GM19468 (cell line): Measurements from ENCODE around the gene PPM1L.

Experiments used
- ATAC-seq: cut with Tn5 transposase; IDR thresholded peaks from one replicate; pipeline ENCODE4 v1.9.1; 2021; ENCODE audit warnings: mild to moderate bottlenecking, moderate library complexity, moderate number of reproducible peaks; ENCODE audit not compliant: unreplicated experiment; ENCODE audit errors: extremely low read depth

The PPM1L gene

DNA sequence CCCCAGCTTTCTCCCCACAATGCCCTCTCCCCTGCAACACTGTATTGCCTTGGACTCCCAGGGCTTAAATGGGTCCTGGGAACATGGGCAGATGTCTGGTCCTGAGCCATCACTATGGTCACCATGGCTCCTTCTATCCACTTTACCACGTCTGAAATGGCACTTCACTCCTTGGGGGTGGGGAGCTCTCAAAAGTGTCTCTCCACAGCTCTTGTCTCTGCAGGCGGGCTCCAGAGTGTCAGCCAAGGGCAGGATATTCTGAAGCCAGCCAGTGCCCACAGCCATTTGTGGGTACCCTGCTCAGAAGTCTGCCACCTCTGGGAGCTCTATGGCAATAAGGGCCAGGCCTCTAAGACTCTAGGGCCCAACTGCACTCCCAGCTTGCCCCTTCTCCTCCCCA is 163.9 kb downstream of the PPM1L start:
- ATAC-seq: no peak

DNA sequence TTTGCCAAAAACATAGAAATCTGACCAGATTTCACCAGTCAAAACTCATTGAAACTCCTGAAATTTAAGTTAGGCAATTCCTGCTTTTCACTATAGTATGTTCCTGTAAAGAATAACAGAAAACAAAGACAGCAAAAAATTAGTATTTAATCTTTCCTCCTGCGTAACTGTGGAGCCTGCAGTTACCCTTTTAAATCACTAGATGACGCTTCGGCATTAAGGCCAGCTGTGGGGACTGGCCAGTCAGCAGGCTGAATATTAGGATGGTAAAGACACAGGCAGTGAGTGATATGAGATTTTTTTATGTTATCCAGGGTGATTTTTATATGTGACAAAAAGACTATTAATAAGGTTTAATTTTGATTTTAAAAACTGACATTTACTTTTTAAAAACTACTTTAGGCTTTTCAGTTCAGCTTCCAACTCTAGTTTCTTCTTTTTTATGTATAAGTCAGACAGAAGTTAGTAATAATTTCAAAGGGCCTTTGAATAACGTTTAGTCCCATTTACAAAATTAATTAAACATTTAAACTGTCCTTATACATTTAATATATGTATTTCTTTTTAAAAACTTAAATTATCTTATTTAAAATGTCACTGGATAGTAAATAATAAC is 165.1 kb downstream of the PPM1L start:
- ATAC-seq: no peak

DNA sequence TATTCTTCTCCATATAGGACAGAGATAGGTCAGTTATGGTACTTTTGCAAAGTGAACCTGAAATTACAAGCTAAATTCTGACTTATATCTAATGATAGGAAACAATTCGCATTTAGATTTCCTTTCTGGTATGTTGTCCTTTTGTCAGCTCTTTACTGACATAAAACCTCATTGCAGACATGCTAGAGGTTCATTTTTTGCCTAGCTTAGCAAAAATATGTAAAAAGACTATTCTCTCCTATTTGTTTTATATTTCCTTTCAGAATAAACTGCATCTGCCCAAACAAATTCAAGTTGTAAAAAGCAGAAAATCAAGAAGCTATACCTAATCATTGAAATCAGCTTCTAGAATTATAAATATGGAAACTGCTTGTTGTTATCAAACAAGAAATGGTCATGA is 168.7 kb downstream of the PPM1L start:
- no peak for ATAC-seq

DNA sequence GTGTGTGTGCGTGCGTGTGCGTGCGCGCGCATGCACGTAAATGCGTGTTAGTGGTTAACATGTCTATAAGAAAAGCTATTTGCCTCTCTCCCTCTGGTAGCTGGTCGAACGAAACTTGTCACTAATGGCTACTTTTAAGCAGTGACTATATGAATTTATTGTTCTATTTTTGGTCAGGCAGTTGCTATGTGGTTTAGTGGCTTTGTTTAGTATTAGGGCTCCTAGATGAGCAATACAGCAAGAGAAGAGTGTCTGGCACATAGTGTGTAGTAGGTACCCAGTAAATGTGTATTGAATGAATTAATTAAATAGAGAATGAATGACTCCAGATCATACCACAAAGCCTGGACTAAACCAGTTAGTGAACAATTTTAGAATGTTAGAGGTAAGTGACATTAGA is 171.6 kb downstream of the PPM1L start:
- no peak for ATAC-seq

DNA sequence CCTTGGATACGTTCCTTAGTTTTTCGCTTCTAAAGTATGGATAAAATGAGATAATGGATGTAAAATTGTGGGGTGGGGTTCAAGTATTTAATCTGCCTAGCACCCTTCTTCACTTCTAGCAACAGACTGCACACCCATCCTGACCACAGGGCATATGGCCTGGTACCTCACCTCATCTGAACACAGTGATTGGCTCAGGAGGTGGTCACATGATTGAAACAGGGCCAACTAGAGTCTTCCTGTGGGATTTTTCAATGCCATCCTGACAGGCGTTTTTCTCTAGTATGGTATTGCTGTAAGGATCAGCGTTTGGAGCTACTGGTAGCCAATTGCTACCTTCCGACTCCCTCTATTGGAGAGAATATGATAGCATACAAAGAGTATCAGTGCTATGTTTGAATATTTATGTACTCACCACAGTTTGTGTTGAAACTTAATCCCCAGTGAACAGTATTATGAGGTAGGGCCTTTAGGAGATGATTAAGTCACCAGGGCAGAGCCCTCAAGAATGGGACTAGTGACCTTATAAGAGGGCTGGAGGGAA is 172.2 kb downstream of the PPM1L start:
- no peak for ATAC-seq

DNA sequence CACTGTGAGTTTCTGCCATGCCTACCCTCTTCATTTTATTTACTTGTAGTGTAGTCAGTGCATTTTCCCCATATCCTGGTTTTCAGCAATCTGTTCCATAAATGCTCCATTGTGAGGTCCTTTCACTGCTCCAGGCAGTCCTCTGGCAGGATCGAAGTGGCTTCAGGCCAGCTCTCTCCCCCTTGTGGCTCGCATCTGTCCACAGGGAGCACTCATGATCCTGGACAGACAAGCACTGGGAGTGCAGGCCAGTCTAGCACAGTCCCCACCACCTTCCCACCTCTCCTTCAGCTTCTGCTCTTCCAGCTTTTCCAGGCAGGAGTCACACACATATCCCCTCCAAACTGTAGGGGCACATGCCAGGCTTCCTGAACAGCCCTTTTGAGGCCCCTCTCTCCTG is 173.6 kb downstream of the PPM1L start:
- ATAC-seq: no peak

DNA sequence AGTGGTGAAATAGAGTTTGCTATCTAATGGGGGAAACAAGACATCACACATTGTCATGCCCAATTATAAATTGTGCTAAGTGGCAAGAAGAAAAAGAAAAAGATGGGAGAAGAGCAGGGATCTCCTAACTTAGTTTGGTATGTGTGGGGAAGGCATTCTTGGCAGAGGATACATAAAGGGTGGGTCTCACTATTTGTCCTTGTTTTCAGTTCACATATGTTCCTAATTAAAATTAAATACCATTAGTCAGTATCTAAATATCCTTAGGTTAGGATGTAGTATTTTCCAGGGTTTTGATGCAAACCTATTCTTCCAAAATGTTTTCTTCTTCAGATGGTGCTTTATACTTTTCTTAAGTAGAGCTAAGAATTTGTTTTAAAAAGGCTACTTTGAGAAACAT is 175.4 kb downstream of the PPM1L start:
- no peak for ATAC-seq

DNA sequence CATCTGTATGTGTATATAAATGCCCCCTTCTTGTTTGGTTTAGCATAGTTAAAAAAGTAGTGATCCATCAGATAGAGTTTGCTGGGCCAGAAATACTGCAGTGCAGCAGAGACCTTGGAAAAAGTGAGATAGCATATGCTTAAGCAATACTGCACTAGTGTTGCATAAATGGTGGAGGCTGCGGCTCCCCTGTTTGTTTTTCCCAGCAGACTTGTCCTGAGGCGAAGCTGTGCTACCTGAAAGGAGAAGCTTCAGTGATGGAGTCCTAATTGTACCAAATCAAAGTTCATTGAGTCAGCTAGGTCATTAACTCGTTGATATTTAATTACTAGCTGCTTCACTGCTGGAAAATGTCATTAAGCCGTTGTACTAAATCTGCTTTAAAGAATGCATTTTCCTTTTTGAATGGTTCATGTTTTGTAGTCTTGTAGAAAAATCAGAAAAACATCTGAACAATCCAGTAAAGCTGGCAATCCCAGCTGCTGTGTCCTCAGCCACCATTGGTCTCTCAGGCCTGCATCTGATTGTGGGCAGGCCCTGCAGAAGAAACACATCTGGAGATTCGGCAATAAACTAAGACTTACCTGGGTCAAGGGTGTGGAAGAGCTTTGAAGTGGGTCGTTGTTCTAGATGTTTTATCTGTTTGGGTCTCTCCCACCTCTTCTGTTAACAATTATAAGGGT is 179.5 kb downstream of the PPM1L start:
- no peak for ATAC-seq

DNA sequence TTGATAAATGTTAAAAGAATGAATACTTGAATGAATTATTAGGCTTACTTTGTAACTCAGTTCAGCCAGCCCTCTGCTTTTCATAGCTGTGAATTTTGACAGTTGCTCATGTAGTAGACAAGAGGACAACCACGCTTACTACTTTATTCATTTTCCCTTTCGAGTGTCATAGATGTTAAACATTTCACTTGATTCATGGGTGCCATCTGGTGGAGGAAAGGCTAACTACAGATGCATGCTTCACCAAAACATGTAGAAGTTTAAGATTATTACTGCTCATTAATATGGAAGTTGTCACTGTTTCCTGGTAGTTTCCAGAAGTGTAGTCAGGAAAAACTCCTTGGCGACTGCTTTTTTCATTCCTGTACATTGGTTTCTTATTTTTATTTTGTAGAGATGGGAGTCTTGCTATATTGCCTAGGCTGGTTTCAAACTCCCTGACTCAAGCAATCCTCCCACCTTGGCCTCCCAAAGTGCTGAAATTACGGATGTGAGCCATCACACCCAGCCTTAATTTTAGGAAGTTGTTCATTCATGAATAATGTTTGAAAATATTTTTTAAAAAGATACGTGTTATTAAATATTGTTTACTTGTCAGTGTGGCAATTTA is 186.0 kb downstream of the PPM1L start:
- ATAC-seq: peak; percentile 83

DNA sequence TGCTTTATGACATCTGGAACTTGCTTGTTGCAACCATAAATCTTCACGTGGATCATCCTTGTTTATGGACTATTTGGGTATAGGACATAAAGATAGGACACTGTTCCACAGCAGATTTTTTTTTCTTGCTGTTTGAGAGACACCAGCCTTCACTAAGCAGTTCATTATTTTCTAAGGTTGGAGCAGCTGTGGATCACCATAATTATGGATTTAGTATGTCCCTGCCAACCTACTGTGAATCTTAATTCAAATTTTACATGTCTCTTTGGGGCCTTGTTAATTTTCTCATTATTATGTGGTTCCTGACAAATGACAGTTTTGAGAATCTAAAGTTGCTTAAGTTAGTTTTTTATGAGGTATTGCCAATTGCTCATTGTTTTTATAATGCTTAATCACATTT is 188.0 kb downstream of the PPM1L start:
- ATAC-seq: no peak

DNA sequence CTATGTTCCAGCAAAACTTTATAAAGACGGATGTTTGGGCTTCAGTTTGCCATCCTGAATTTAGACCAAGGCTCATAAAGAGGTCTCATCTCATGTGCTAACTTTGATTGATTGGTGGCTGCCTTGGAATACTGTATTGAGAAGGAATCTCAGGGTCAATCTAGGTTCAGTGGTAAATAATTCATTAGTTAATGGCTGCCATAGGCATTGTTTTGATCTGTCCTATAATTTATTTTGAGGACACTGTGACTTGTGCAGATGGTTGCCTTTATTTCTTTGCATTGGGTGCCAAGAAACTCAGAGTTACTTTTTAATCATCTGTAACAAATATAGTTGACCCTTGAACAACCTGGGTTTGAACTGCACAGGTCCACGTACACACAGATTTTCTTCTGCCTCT is 189.3 kb downstream of the PPM1L start:
- no peak for ATAC-seq

DNA sequence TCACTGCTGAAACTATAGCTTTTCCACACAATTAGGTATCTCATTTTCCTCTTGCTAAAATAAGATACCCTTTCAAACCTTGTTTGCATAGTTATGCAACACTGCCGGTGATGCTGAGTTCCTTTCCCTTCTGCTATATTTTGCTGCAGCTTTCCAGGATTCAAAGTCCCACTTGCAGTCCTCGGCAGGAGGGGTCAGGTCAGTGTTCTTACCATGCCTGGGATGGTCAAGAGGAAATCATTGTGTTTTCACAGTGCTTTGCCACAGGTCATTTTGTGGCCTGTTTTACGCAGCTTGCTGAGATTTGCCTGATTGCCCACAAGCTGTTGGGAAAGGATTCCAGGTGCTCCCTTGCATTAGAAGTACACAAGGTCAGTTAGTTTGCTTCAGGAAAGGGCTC is 192.2 kb downstream of the PPM1L start:
- no peak for ATAC-seq

DNA sequence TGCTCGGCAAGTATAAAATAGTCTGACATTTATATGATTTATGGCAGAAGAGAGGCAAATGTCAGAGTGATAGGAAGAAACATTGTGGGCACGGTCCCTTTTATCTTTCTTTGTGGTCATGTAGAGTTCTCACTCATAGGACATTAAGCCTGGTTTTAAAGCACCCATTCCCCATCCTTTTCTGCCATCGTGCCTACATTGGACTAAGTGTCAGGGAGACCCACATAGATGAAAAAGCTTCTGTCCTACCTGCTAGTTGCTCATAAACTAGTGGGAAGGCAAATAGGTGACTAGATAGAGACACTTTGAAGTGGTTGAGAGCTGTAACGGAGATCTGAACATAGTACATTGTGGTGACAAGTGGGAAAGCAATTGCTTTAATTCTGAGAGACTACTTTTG is 193.4 kb downstream of the PPM1L start:
- ATAC-seq: no peak

DNA sequence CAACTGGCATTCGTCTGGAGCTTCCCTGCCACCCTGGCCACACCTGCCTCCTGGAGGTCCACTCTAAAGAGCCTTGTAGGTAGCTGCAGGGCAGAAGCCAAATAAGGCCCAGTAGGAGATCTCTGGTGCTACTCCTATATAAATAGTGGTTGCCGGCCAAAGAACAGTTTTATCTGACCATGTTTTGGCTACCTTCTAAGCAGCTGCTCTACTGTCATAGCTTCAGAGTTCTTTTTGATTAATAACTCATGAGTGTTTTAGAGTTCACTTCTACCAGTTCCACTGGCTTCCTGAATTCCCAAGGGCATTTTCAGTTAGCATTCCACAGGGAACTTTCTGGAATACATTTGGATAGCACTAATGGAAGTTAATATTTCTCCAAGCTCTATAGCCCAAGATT is 194.5 kb downstream of the PPM1L start:
- no peak for ATAC-seq

DNA sequence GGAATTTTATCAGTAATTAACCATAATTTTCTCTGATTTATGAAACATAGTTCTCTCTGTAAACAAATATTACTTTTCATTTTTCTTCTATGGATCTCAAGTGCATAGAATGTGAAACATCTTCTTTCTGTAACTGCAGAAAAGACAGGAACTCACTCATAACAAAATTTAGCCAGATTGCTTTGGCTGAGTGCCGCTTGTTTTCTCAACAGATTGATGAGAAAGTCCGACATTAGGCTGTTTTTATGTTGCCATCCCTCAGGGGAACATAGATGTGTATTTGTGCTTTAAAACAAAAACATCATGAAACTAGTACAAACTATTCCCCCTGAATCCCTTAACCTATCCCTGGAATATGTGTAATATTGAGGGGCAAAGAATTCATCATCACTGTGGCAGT is 194.9 kb downstream of the PPM1L start:
- ATAC-seq: no peak

DNA sequence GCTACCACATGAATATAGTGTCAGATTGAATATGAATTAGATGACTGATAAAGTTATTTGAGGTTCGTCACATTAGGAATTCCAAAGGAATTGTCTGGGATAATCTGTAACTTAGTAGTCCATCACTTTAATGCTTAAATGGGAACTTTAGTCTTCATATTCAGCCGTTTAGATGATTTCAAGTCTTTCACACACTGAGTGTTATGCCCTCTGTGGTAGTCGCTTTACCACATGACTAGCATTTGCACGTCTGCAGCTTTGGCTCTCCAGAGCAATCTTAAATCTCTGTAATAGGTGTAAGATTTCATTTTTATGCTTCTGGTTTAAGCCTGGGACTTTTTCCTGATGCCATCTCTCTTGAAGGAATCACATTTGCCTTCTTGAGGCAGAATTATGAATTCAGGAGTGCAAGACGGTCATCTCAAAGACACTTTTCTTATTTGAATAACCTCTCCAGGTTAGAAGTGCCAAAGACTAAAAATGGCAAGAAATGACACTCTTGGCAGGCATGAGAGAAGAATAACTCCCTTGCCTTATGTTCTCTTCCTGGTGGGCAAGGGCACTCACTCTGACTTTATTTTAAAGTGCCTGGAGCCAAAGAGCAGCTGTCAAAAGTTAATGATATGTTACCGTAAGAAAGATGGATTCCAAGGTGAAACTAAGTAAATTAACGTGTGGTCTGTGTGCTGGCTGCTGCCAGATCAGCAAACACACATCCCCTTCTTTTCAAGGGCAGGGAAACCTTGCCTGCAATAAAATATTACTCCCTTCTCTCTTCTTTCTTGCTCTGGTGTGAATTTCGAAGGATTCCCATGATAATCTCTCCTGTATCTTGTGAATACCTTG is 195.8 kb downstream of the PPM1L start:
- ATAC-seq: no peak

DNA sequence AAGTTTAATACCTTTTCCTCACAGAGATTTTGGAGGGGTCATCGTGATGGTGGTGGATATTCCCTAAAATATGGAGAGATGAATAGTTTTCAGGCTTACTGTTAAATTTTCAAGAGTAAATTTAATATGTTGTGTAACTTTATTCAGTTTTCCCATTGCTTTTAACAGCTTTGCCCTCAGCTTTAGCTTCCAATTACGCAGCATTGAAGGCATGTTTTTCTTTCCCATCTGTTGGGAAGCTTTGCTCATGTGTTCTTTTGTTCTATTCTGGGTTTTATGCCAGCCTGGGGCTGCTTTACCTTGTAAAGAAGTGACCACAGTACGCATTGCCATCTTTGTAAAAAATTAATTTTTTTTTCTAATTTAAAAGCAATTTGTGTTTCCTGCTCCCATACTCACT is 197.7 kb downstream of the PPM1L start:
- ATAC-seq: no peak

DNA sequence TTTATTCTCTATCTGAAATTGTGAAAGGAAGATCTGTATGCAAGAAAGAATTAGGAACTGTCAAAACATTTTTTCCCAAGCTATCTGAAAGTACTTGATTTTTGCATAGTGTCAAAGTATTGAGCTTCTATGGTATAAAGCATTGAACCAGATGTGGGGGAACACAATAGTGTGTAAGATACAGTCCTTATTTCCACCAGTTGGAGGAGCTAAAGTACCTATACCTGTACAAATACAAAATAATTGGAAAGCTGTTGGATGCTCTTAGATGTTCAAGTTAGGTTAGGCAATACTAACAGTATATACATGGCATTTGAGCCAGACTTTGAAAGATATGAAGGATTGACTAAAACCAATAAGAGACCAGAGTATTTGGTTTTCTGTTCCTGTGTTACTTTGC is 200.8 kb downstream of the PPM1L start:
- peak; percentile 58 for ATAC-seq

DNA sequence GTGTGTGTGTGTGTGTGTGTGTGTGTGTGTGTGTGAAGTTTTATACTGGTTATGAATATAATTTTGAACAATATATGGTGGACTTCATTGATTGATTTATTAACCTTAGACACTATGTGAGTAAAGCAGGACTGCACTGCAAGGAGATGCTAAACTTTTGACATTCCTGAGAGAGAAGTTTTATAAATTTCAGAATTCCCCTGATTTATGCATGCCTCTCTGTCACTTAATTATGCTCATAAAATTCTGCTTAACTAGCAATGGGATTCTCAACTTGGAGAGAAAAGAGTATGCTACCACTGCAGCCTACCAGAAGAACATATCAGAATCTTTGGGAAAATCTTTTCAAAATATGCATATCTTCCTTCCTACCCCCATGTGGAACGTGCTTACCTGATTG is 204.5 kb downstream of the PPM1L start:
- no peak for ATAC-seq

DNA sequence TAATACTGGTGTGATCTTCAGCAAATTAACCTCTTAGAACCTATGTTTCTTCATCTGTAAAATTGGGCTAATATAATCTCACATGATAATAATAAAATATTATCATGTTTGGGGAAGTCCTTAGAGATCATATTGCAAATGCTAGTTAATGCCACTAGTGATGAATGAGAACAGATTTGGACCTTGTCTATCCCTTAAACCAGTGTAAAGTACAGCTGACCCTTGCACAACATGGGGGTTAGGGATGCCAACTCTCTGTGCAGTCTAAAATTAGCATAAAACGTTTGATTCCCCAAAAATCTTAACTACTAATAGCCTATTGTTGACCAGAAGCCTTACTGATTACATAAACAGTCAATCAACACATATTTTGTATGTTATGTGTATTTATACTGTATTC is 207.9 kb downstream of the PPM1L start:
- no peak for ATAC-seq

DNA sequence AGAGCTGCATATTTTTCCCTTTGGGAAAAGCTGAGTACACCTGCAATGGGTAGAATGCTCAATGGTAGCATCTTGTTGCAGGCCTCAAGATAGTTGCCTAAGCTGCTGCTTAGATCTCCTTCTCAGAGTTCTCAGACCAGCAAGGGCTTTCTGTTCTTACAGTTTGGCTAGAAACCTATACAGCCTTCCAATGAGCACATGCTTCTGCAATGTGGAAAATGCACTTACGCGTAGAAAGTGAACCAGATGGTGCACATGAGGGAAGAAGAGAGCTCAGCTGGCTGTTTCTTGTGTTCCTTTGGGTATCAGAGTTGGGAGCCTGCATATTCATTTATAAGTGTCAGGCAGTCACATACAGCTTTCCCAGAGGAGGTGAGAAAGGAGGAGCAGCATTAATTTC is 212.7 kb downstream of the PPM1L start:
- ATAC-seq: no peak
